Glutamatergic neuron (in vitro differentiated cells): ENCODE data around the gene ELANE. TPM values are rescaled to one million over a fixed set of nuclear protein-coding genes. Genes with fewer than 3 reads are reported as not detected.

ENCODE experiments used
- DNase-seq: peaks from one replicate; pipeline ENCODE4 v3.0.0; 2022
- H3K27ac Mint-ChIP-seq: one replicate; pipeline ENCODE4 v1.8.0; 2020; ENCODE audit warnings: mild to moderate bottlenecking, mixed read lengths, inconsistent platforms; ENCODE audit not compliant: unreplicated experiment
- H3K27me3 Mint-ChIP-seq: one replicate; pipeline ENCODE4 v1.8.0; 2020; ENCODE audit warnings: mild to moderate bottlenecking, moderate library complexity, mixed read lengths, inconsistent platforms; ENCODE audit not compliant: unreplicated experiment
- H3K36me3 Mint-ChIP-seq: one replicate; pipeline ENCODE4 v1.8.0; 2020; ENCODE audit warnings: mild to moderate bottlenecking, mixed read lengths, inconsistent platforms; ENCODE audit not compliant: unreplicated experiment
- H3K4me1 Mint-ChIP-seq: one replicate; pipeline ENCODE4 v1.8.0; 2020; ENCODE audit warnings: mild to moderate bottlenecking, low read depth, mixed read lengths, inconsistent platforms; ENCODE audit not compliant: unreplicated experiment
- H3K4me3 Mint-ChIP-seq: one replicate; pipeline ENCODE4 v1.8.0; 2020; ENCODE audit warnings: mild to moderate bottlenecking, mixed read lengths, inconsistent platforms; ENCODE audit not compliant: unreplicated experiment
- H3K9me3 Mint-ChIP-seq: one replicate; pipeline ENCODE4 v1.8.0; 2020; ENCODE audit warnings: mild to moderate bottlenecking, moderate library complexity, mixed read lengths, inconsistent platforms; ENCODE audit not compliant: unreplicated experiment
- CTCF ChIP-seq: fragments of 200-600 bp; sonication (generic); IDR thresholded peaks from one replicate; pipeline ENCODE4 v1.5.0; 2021; ENCODE audit not compliant: partially characterized antibody, unreplicated experiment
- total RNA-seq: library from RNA; stranded (reverse); fragmentation: NEBNext Ultra II Directional; extraction: Animal tissue kit (Norgen Biotek cat#: 25700); gene quantifications from one replicate; pipeline ENCODE4 v1.2.1, GENCODE V29; 2021; ENCODE audit not compliant: unreplicated experiment

Gene ELANE
- total RNA-seq, 1 donor from 2014 or later = not detected

- DNase-seq = peak; percentile 58
- peak; percentile 48 for TF ChIP-seq CTCF
- no peak overlapping the region for H3K27ac Mint-ChIP-seq
- no peaks in the 10 kb centered on the region for H3K36me3 Mint-ChIP-seq
- no peak overlapping the region for H3K4me3 Mint-ChIP-seq
- peaks cover 7% of the 10 kb centered on the region for H3K4me1 Mint-ChIP-seq
- H3K27me3 Mint-ChIP-seq = peaks cover 20% of the 10 kb centered on the region
- H3K9me3 Mint-ChIP-seq = peaks cover 15% of the 10 kb centered on the region
Measured at GRCh38 chr19:897442-898039, 45.4 kb downstream of the ELANE start.

- Mint-ChIP-seq H3K4me3 (peak overlapping the region; percentile 69), H3K36me3 (no peaks in the 10 kb centered on the region), H3K4me1 (peaks cover 8% of the 10 kb centered on the region), H3K9me3 (peaks cover 12% of the 10 kb centered on the region), H3K27ac (peak overlapping the region; percentile 82), H3K27me3 (peaks cover 13% of the 10 kb centered on the region)
- DNase-seq = peak; percentile 88
- TF ChIP-seq CTCF = no peak
Measured at GRCh38 chr19:898663-899062, 46.6 kb downstream of the ELANE start.

GRCh38 chr19:899336-900042, 47.4 kb downstream of the ELANE start:
- no peak overlapping the region for H3K27ac Mint-ChIP-seq
- H3K9me3 Mint-ChIP-seq = peaks cover 8% of the 10 kb centered on the region
- peaks cover 12% of the 10 kb centered on the region for H3K4me1 Mint-ChIP-seq
- no peak overlapping the region for H3K4me3 Mint-ChIP-seq
- DNase-seq = no peak
- no peaks in the 10 kb centered on the region for H3K36me3 Mint-ChIP-seq
- H3K27me3 Mint-ChIP-seq = peaks cover 8% of the 10 kb centered on the region
- no peak for TF ChIP-seq CTCF

GRCh38 chr19:900043-900301, 47.9 kb downstream of the ELANE start:
- H3K4me1 Mint-ChIP-seq = peaks cover 12% of the 10 kb centered on the region
- peaks cover 8% of the 10 kb centered on the region for H3K9me3 Mint-ChIP-seq

More at GRCh38 chr19:900043-900301, 47.9 kb downstream of the ELANE start:
- no peak for TF ChIP-seq CTCF
- no peak overlapping the region for H3K27ac Mint-ChIP-seq
- peaks cover 8% of the 10 kb centered on the region for H3K27me3 Mint-ChIP-seq
- DNase-seq = no peak
- H3K36me3 Mint-ChIP-seq = no peaks in the 10 kb centered on the region
- no peak overlapping the region for H3K4me3 Mint-ChIP-seq
